Activated CD8-positive, alpha-beta memory T cell treated with anti-CD3 and anti-CD28 coated beads, Interleukin-2, amount 50 U/mL, for 24 hours (primary cell): Measurements from ENCODE around the gene ISM1.

Experiments used
- DNase-seq: peaks from one replicate; pipeline ENCODE4 v3.0.0-alpha.2; 2020; ENCODE audit errors: extremely low read depth

Gene ISM1

DNA sequence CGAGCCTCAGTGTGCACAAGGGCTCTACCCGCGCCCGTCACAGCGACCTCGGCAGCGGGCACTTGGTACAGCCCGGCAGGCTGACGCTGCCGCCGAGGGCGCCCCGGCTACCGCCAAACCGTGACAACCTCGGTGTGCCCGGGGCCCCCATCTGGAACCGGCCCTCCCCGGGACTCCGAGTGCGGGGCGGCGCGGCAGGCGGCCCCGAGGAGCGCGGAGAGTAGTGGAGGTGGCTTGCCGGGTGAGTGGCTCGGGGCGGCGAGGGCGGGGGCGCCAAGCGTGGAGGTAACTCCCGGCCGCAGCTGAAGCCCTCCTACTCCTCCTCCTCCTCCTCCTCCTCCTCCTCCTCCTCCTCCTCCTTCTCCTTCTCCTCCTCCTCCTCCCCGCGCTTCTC is at the start of gene ISM1:
ISM1 (plus strand) TSS at position 371 of the 394 bp plus-strand sequence. CDS start 503 bp downstream, outside the sequence.
- DNase-seq = no peak

DNA sequence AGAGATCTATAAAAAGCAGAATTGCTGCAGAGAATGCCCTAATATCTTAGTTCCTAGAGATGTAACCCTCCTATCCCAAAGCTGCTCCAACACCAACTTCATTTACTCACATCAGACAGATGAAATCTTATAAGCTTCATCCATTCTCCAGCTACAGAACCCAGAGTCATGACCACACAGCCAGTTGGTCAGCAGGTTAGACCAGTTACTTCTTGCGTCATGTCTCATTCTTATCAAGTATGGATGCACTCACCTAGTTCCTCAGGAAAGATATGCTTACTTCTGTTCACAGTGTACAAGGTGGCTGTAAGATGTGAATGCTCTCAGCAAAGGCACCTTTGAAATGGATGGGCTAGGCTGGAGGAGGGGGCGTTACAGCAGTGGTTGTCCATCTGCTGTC is 47.9 kb upstream of the ISM1 start:
- DNase-seq = no peak

DNA sequence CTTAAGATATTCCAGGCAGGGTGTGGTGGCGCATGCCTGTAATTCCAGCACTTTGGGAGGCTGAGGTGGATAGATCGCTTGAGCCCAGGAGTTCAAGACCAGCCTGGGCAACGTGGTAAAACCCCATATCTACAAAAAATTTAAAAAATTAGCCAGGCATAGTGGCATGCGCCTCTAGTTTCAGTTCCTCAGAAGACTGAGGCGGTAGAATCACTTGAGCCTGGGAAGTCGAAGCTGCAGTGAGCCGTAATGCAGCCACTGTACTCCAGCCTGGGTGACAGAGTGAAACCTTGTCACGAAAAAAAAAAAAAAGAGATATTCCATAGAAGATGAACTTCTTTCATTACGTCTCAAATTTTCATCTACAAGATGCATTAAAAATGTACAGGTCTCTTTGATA is 46.7 kb upstream of the ISM1 start:
- DNase-seq = no peak

DNA sequence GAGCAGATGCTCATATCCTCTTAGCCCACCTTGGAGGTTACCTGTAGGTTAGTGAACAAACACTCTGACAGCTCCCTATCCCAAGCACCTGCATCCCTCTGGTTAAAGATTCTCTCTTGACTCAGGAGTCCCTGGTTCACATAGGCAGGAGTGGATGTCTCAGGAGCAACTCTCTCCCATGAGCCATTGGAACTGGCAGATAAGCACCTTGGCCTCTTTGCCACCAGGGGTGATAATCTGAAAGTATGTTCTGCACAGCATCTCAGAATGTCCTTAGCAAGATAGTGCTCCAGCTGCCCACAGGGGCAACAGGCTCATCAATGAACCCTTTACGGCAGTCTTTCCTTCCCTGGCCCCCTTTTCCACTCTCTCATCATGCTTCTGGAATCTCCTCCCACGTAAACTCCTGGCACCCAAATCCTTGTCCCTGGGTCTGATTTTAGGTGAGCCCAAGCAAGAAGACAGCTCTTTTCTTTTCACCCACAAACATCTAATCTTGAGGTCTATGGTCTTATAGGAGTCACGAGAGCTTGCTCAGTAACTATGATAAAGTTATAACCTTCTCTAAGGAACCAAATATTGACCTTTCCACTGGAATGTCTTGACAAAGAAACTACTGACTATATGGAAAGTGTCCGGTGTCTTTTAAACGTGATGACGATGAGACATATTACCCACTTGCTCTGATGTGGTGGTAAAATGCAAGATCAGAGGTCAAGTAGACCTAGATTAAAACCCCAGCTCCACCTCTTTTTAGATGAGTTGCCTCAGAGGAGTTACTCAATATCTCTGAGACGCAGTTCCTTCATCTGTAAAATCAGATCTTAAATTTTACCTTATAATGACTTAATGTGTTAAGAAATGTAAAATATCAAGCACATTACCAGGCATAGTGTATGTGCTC is 39.8 kb upstream of the ISM1 start:
- DNase-seq = no peak

DNA sequence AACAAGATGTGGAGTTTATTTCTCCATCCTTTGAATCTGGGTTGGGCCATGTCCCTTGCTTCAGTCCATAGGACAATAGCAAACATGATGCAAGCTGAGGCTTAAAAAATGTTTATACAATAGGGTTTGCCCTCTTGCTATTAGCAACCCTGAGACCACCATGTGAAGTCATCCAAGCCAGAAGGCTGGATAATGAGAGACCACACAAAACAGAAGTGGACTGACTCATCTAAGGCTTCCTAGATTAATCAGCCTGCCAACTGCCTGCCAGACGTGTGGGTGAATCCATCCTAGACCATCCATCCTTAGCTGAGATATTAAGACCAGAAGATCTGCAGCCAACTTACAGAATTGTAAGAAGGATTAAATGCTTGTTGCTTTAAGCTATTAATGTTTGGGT is 38.1 kb upstream of the ISM1 start:
- no peak for DNase-seq

DNA sequence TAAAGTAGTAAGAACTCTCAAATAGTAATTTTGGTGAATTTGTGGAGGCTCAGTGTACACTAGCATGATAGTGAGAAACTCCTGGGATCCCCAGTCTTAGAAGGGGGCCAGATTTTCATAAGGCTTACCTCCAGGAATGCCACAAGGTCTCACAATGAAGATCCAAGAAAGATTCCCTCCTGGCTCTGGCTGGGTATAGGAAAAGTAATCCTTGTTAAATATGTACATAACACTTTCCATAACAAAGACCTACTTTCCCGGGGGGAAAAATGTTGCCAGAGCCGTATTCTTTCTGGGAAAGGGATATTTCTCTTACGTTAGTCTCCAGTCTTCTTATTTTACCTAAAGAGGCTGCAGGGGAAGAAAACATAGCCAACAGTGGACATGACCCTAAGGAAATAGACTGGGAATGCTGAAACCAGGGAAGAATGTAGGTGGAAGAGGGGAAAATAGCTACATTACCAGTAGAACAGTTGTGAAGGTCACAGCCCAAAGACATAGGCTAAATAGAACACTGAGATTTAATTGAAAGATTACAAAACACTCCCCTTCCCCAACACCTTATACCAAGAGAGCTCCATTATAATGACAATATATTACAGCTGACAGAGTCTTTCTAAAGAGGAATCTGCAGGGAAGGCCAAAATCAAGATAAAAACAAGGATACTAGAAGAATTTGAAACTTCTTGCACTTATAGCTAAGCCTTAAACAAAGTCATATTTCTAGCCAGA is 34.9 kb upstream of the ISM1 start:
- no peak for DNase-seq

DNA sequence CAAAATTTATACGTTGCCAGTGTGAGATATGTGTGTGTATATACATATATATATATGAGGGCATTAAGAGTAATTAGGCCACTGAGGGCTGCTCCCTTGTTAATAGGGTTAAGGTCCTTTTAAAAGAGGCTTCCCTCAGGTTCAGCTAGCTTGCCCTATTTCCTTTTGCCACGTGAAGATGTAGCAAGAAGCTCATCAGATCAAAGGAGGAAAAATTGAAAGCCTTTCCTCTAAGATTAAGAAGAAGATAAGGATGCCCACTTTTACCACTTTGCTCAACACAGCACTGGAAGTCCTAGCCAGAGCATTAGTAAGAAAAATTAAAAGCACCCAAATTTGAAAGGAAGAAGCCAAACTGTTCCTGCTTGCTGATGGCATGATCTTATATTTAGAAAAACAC is 33.2 kb upstream of the ISM1 start:
- DNase-seq = no peak

DNA sequence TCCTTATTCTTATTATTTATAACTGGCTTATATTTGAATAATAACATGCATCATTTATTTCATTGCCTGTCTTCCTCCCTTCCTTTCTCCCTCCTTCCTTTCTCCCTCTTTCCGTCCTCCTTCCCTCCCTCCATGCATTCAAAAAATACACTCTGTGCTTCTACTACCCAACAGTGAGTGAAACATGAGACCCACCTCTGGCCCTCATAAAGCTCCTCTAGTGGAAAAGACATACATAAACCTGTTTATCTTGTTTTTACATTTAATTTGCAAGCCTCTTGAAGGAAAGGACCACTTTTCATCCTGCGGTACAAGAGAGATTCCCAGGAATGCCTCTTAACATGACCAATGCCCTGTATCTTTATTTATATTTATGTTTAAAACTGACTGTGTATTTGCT is 21.8 kb upstream of the ISM1 start:
- DNase-seq = no peak

DNA sequence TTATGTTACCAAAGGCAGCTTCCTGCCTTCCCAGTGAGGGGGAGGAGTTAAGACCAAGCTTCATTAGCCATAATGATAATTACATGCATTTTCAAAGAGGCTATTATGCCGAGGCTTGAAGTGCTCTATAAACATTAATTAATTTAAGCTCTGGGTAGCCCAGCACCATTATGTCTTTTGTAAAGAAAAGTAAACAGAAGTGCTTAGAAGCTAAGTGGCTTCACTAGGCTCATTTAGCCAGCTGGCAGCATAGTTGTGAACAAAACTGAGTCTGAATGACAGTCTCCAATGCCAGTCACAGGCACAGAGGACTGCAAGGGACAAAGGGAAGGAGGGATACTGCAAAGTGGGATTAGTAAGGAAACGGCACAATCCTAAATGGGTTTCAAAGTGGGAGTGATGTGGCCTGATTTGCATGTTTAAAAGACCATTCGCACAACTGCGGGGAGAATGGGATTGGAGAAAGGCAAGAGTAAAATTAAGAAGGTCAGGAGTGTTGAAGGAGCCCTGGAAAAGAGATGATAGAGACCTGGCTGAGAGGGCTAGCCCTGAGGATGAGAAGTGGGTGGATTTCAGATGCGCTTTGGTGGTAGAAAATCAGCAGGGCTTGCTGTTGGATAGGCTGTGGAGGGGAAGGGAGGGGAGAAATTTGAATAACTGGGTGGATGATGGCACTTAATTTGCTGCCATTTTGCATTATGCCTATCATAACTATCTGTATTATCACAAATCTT is 20.1 kb upstream of the ISM1 start:
- DNase-seq = no peak

DNA sequence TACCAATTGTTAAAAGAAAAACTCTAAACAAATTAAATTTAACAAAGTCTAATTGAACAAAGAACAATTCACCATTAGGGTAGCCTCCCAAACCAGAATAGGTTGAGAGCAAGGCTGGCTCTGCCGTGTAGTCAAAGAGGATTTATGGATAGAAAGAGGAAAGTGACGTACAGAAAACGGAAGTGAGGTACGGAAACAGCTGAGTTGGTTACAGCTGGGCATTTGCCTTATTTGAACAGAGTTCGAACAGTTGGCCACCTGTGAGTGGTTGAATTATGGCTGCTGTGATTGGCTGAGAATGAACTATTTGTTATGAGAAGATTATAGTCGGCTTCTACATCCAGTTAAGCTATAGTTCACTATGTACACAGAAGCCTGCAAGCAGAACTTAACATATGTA is 18.5 kb upstream of the ISM1 start:
- no peak for DNase-seq

DNA sequence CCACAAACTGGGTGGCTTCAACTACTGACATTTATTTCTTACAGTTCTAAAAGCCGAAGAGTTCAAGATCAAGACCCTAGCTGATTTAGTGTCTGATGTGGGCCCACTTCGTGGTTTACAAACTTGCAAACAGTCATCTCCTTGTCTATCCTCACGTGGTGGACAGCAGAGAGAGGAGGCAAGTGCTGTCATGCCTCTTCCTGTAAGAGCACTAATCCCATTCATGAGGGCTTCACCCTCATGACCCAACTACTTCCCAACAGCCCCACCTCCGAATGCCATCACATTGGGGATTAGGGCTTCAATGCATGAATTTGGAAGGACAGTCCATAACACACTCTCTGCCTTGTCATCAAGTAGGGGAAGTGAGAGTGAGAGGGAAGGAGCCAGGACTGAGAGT is 15.6 kb upstream of the ISM1 start:
- DNase-seq = no peak

DNA sequence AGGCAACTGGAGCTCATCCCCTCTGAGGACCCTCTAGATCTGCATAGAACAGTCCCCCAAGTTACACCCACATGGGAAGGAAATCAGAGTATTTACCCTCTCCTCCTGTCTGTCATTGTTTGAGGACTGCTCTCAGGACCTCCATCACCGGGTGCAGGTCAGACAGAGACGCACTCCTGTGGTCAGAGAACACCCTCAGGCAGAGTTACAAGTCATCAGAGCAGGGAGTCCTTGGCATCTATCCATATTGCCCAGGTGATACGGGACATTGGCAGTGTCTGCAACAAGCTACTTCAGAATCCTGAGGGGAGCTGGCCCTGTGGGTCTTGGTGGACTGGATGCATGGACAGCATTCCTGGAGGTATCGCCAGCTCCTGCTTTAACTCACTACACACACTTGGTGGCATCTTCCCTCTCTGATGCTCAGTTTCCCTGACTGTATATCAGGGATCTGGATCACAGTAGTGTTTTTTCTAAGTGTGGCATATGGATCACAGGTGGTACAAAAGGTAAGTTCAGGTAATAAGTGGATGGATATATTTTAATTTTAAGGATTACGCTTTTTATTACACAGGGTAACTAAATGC is 15.1 kb upstream of the ISM1 start:
- no peak for DNase-seq

DNA sequence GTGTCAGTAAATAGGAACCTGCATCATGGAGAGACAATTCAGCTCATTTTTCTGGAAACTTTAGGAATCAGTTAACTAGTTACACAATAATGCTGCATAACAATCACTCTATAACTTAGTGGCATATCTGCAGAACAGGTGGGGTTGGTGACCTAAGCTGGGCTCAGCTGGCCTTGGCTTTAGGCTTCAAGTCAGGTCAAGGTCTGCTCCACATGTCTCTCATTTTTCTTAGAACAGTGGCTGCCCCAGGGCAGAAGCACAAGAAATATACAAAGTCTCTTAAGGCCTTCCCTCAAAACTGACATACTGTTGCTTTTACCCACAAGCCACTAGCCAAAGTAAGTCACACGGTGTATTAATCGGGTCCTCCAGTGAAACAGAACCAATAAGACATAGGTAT is 14.1 kb upstream of the ISM1 start:
- DNase-seq = no peak

DNA sequence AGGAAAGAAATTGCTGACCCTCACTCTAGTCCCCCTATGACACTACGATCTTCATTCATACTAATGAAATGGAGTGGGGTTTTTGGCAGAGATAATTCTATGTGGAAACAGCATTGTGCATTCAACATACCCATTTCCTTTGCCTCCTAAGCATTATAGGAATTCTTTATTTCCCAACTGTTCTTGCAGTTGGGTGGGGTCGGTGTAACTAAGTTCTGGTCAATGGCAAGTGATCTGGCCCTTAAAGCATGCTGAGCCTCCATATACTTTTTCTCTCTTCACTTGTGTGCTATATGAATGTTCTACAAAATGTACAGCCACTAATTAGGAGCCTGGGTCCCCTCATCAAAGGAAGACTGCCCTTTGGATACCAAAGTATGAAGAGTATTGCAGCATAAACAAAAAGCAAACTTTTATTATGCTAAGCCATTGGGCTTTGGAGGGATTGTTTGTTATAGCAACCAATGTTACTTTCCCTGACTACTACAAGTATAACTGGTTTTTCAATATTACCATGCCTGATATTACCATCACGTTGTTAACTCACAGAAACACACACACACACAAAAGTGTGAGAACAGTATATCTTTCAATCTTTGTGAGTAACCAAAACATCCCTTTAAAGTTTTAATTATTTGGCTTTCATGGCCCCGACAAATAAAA is 9.0 kb upstream of the ISM1 start:
- DNase-seq = no peak

DNA sequence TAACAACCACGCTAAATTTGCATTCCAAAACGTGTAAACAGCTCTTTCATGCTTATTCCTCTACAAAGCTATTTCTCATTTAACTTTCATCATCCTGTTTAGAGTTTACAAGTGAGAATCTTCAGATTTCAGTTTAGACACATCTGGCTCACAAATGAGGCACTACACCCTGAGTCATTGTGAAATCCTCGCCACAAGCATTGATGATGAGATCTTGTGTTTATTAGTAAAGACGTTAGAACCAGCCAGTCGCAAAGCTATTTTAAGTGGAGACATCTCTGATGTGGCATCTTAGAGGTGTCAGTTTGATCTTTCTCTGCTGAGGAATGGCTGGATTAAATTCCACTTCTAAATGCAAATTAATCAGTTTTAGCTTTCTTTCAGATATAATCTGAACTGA is 8.3 kb upstream of the ISM1 start:
- no peak for DNase-seq

DNA sequence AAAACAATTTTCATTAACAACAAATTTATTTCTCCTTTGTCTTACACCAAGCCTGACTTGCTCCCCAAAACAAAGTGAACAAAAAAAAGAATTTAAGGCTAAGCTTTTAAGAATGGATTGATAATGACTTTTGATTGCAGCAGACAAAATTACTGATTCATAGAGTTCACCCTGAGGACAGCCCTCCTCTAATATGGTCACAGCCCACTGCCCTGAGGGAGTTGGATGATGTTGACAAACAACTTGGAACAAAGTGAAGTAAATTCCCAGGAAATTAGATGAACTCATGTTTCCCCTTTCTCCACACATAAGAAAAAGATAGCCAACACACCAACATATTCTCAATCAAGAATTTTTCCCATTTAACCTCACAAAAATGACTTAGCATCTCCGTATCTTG is 7.7 kb upstream of the ISM1 start:
- no peak for DNase-seq

DNA sequence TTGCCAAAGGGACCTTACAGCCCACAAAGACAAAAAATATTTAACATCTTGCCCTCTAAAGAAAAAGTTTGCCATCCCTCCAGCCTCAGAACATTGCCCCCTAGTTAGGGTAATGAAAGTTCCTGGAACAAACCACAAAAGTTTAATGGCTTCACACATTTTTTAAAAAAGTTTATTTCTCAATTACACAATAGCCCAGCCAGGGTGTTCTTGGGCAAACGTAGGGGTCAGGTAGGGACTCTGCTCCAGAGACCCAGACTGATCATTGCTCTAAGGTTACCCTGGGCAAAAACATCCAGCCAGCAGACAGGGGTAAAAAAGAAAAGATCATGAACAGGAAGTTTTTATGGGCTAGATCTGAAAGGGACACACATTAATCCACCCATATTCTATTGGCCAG is 4.5 kb upstream of the ISM1 start:
- no peak for DNase-seq

DNA sequence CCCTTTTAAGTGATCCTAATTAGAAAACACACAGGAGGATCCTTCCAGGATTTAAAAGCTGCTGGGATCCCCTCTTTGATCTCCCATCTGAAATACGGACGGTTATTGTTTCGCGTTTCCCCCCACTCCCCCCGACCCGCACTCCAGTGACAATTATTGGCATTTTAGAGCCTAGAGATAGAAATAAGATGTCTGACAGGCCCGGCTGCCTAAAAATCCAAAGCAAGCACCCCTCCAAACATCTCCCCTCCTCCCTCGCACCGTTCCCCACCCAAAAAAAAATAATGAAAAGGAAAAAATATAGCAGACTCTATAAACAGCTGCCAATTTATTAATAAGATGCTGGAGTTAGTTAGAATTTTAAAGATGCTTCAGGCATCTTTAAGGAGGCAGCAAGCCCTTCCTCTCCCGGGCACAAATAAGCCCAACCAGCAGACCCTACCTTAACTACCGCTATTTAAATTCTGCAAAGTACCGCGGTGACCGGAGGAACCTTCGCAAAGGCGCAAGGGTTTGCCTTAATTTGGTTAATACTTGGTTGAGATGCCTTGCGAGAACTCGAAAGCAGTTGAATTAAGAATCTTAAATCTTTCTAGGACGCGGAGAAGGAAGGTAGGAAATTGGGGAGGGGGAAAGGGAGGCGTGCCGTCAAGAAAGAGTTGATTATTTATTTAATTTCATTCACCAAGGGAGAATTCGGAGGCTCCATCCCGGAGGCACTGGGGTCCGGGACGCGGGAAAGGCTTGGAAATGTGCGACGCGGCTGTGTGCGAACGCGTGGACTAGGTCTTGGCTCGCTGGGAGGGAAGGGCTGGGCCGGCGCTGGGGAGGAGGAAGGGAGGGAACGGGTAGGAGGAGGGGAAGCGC is 1.5 kb upstream of the ISM1 start:
- DNase-seq = no peak

DNA sequence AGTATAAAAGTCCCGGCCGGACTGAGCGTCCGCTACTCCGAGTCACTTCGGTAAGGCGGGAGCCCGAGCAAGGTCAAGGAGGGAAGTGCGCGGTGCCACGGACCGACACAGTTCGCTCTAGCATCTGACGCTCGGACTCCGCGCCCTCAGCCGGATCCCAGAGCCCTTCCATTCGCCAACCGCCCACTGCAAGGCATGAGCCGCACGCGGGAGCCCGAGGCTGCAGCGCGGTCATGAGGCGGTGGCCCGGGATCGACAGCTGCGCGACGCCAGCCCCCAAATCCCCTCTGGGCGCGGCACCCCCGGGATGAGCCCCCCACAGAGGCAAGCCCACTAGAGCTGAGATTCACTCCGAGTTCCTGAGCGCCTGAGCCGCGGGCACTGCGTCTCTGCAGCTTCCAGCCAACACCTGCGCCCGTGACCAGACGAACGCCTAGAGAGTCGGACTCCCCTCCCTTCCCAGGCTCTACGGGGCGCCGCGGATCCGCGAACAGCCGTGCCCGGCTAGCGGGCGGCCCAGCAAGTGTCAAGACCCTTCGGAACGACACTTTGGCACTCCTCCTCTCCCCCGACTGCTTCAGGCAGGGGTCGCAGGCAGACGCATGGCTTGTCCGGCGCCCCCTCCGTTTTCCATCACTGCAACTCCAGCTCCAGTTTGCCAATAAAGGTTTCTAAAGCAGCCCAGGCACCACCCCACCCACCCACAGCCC is 725 bp upstream of the ISM1 start:
- no peak for DNase-seq

DNA sequence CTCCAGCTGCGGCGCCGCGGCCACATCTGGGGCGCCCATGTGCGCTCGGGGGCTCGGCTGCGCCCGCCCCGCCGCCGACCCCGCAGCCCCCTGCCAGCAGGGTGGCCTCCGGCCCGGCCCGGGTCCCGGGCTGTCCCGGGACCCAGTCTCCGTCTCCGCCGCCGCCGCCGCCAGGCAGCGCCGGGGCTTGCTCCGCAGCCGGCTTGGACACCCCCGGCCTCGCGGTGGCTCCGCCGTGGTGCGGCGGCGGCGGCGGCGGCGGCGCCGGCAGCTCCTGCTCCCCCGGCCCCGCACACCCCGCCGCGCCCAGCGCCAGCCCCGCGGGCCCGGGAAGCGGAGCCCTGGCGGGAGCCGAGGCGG is 219 bp downstream of the ISM1 start:
- no peak for DNase-seq
